K562 (cell line): ENCODE measurements around the gene CDKN2D. TPM values are rescaled to one million over a fixed set of nuclear protein-coding genes. Genes with fewer than 3 reads are reported as not detected.

Source experiments
- CCNT2 ChIP-seq: IDR thresholded peaks from 2 replicates; pipeline ENCODE4 v1.6.1; 2011; ENCODE audit warnings: borderline replicate concordance, low read depth, mild to moderate bottlenecking, moderate library complexity, mixed read lengths, low read length; ENCODE audit not compliant: insufficient read length; ENCODE audit errors: extremely low read depth
- ELF2 ChIP-seq: fragments of 250-450 bp; sonication (Bioruptor Pico); IDR thresholded peaks from 2 replicates; pipeline ENCODE4 v1.5.0; 2021; ENCODE audit warnings: mild to moderate bottlenecking
- FOXK1 ChIP-seq: sonication (generic); formaldehyde crosslinking; IDR thresholded peaks from 2 replicates; pipeline ENCODE4 v1.8.0; 2022; ENCODE audit warnings: missing genetic modification reagents, mild to moderate bottlenecking, borderline replicate concordance
- HNRNPH1 ChIP-seq: fragments of 200-400 bp; formaldehyde crosslinking; optimal IDR thresholded peaks from 2 replicates; pipeline ENCODE3; 2017; ENCODE audit warnings: low read depth, mild to moderate bottlenecking, low read length, moderate library complexity
- NFIX ChIP-seq: fragments of 250-450 bp; sonication (Bioruptor Pico); IDR thresholded peaks from 2 replicates; pipeline ENCODE4 v1.4.0; 2020; ENCODE audit warnings: low read depth, mild to moderate bottlenecking, moderate library complexity
- POLR2G ChIP-seq: fragments of 200-400 bp; formaldehyde crosslinking; IDR thresholded peaks from 2 replicates; pipeline ENCODE4 v1.6.1; 2017; ENCODE audit warnings: low read depth, mild to moderate bottlenecking, antibody characterized with exemption, low read length, moderate library complexity
- RCOR1 ChIP-seq, 2 experiments: IDR thresholded peaks; 2 replicates each; pipeline ENCODE4 v1.6.1; 2012; ENCODE audit warnings: low read depth in 2 of 2, low read length in 2 of 2, borderline replicate concordance in 1 of 2, improper control_type of control experiment in 1 of 2
- RFX7 ChIP-seq: fragments of 250-450 bp; sonication (Bioruptor Pico); IDR thresholded peaks from 2 replicates; pipeline ENCODE4 v1.5.1; 2021; ENCODE audit warnings: mild to moderate bottlenecking
- SMARCA4 ChIP-seq: fragments of 450-650 bp; IDR thresholded peaks from 2 replicates; pipeline ENCODE4 v1.6.1; 2016
- TAF7 ChIP-seq: fragments of 450-650 bp; IDR thresholded peaks from 2 replicates; pipeline ENCODE4 v1.6.1; 2016; ENCODE audit warnings: missing genetic modification characterization, missing compliant biosample characterization
- TRIM28 ChIP-seq: fragments of 450-650 bp; IDR thresholded peaks from 2 replicates; pipeline ENCODE4 v1.6.1; 2017
- ZNF140 ChIP-seq: fragments of 250-450 bp; sonication (Bioruptor Pico); IDR thresholded peaks from 2 replicates; pipeline ENCODE4 v1.8.0; 2021; ENCODE audit warnings: moderate library complexity, mild to moderate bottlenecking, inconsistent platforms
- ZNF184 ChIP-seq: sonication (generic); formaldehyde crosslinking; IDR thresholded peaks from 2 replicates; pipeline ENCODE4 v1.5.0; 2020; ENCODE audit warnings: missing genetic modification reagents
- ZNF212 ChIP-seq: fragments of 450-650 bp; formaldehyde crosslinking; IDR thresholded peaks from 2 replicates; pipeline ENCODE4 v1.4.0; 2020; ENCODE audit warnings: mild to moderate bottlenecking
- ZNF217 ChIP-seq: sonication (generic); formaldehyde crosslinking; IDR thresholded peaks from 2 replicates; pipeline ENCODE4 v1.8.0; 2022; ENCODE audit warnings: mild to moderate bottlenecking, missing genetic modification reagents
- ZNF583 ChIP-seq: fragments of 250-450 bp; sonication (Bioruptor Pico); IDR thresholded peaks from 2 replicates; pipeline ENCODE4 v1.4.0; 2020
- ZNF639 ChIP-seq, 2 experiments: fragments of 200-800 bp in 1 of 2; sonication (Bioruptor generic) in 1 of 2; sonication (generic) in 1 of 2; formaldehyde crosslinking in 1 of 2; IDR thresholded peaks in 1 of 2; conservative IDR thresholded peaks in 1 of 2; 2 replicates each; pipeline versions ENCODE4 v1.5.0 to v1.6.1; 2016 to 2020; ENCODE audit warnings: missing compliant biosample characterization in 1 of 2, missing genetic modification characterization in 1 of 2, missing genetic modification reagents in 1 of 2
- ZNF76 ChIP-seq: fragments of 250-450 bp; sonication (Bioruptor Pico); IDR thresholded peaks from 2 replicates; pipeline ENCODE4 v1.4.0; 2020; ENCODE audit warnings: mild to moderate bottlenecking, moderate library complexity, borderline replicate concordance
- polyA plus RNA-seq, 8 experiments: library from polyadenylated mRNA; depleted of rRNA in 4 of 8; stranded (reverse) in 5 of 8; unstranded in 3 of 8; fragments of >200 nt; fragmentation: Nextera tagmentation in 2 of 8; fragmentation: Illumina TruSeq in 1 of 8; extraction: Ambion mirVana in 2 of 8; extraction: Trizol in 1 of 8; gene quantifications; 2 replicates each; pipeline versions ENCODE4 v1.2.1 to v1.2.3, GENCODE V29; 2011 to 2014; ENCODE audit warnings: inconsistent platforms in 1 of 8, missing spikeins in 1 of 8
- total RNA-seq, 7 experiments: library from RNA; depleted of rRNA in 6 of 7; stranded (reverse); fragments of >200 nt in 6 of 7; fragmentation: Illumina TruSeq in 2 of 7; extraction: Trizol in 2 of 7; gene quantifications; 2 replicates each; pipeline versions ENCODE4 v1.2.1 to v1.2.3, GENCODE V29; 2011 to 2021; ENCODE audit warnings: low replicate concordance in 1 of 7
- TF ChIP-seq, protein P1 (sequence below): fragments of 250-450 bp; sonication (Bioruptor Pico); IDR thresholded peaks from 2 replicates; pipeline ENCODE4 v1.5.0; 2022; ENCODE audit warnings: mild to moderate bottlenecking
- TF ChIP-seq, protein P2 (sequence below): fragments of 250-450 bp; sonication (Bioruptor Pico); IDR thresholded peaks from 2 replicates; pipeline ENCODE4 v1.5.0; 2021
- TF ChIP-seq, protein P3 (sequence below), 3 experiments: fragments of 200-800 bp in 1 of 3; fragments of 250-450 bp in 1 of 3; fragments of 450-650 bp in 1 of 3; sonication (Bioruptor Pico) in 1 of 3; sonication (Bioruptor generic) in 1 of 3; formaldehyde crosslinking in 1 of 3; IDR thresholded peaks; 2 replicates each; pipeline versions ENCODE4 v1.6.1 to v1.8.0; 2016 to 2022; ENCODE audit warnings: mild to moderate bottlenecking in 2 of 3, missing genetic modification characterization in 2 of 3, missing compliant biosample characterization in 1 of 3, moderate library complexity in 1 of 3

CDKN2D gene
- total and polyA plus RNA-seq, 9 of the 15 experiments (the other 6 are each of a cell fraction or from before 2014, with no cell fraction given) = 0.41 to 8.2 (median 3.7) TPM

DNA sequence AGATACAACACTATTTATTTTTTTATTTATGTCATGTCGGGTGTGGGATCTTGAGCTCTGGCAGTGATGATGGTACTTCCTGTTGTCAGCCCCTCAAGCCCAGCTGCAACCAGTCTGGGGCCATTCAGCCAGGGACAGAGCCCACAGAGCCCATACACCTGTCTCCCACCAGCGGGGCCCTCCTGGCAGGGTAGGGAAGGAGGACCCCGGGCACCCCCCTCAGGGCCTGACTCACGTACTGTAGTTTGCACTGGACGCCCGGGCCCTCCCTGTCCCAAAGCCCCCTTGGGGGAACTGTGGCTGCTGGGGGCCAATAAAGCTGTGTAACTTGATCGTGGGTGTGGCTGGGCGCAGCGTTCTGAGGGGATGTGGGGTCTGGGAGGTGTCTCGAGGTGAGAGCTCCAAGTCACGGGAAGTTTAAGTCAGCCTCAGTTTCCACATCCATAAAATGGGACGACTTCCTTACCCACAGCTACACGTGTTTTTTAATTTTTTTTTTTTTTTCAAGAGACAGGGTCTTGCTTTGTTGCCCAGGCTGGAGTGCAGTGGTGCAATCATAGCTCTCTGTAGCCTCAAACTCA, 15.6 kb downstream of the CDKN2D start (continued):
- TF ChIP-seq, protein P1, sequence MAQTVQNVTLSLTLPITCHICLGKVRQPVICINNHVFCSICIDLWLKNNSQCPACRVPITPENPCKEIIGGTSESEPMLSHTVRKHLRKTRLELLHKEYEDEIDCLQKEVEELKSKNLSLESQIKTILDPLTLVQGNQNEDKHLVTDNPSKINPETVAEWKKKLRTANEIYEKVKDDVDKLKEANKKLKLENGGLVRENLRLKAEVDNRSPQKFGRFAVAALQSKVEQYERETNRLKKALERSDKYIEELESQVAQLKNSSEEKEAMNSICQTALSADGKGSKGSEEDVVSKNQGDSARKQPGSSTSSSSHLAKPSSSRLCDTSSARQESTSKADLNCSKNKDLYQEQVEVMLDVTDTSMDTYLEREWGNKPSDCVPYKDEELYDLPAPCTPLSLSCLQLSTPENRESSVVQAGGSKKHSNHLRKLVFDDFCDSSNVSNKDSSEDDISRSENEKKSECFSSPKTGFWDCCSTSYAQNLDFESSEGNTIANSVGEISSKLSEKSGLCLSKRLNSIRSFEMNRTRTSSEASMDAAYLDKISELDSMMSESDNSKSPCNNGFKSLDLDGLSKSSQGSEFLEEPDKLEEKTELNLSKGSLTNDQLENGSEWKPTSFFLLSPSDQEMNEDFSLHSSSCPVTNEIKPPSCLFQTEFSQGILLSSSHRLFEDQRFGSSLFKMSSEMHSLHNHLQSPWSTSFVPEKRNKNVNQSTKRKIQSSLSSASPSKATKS (CRISPR knock-in tag) = no peak
- TF ChIP-seq TRIM28 (no peak), TAF7 (no peak), ZNF217 (CRISPR knock-in tag) (no peak), HNRNPH1 (no peak), RFX7 (no peak), RCOR1 (IDR thresholded peaks at IDR 0.05; ENCODE audit: borderline replicate concordance in 1 of 2, low read depth in 2 of 2, low read length in 2 of 2) (peak in 1 of 2 experiments; percentile 52; a peak in 2 of 4 replicates), ZNF583 (CRISPR knock-in tag) (no peak), ELF2 (no peak), SMARCA4 (no peak), ZNF76 (CRISPR knock-in tag) (no peak), FOXK1 (CRISPR knock-in tag) (no peak), ZNF184 (CRISPR knock-in tag) (no peak), NFIX (CRISPR knock-in tag) (no peak), ZNF140 (CRISPR knock-in tag) (no peak), ZNF212 (no peak), ZNF639 (CRISPR knock-in tag; conservative IDR thresholded peaks at IDR 0.05 in 1 of 2, IDR thresholded peaks at IDR 0.05 in 1 of 2) (no peak), POLR2G (peak; percentile 75), CCNT2 (no peak)
- TF ChIP-seq, protein P2, sequence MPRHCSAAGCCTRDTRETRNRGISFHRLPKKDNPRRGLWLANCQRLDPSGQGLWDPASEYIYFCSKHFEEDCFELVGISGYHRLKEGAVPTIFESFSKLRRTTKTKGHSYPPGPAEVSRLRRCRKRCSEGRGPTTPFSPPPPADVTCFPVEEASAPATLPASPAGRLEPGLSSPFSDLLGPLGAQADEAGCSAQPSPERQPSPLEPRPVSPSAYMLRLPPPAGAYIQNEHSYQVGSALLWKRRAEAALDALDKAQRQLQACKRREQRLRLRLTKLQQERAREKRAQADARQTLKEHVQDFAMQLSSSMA (CRISPR knock-in tag) = no peak
- TF ChIP-seq, protein P3, sequence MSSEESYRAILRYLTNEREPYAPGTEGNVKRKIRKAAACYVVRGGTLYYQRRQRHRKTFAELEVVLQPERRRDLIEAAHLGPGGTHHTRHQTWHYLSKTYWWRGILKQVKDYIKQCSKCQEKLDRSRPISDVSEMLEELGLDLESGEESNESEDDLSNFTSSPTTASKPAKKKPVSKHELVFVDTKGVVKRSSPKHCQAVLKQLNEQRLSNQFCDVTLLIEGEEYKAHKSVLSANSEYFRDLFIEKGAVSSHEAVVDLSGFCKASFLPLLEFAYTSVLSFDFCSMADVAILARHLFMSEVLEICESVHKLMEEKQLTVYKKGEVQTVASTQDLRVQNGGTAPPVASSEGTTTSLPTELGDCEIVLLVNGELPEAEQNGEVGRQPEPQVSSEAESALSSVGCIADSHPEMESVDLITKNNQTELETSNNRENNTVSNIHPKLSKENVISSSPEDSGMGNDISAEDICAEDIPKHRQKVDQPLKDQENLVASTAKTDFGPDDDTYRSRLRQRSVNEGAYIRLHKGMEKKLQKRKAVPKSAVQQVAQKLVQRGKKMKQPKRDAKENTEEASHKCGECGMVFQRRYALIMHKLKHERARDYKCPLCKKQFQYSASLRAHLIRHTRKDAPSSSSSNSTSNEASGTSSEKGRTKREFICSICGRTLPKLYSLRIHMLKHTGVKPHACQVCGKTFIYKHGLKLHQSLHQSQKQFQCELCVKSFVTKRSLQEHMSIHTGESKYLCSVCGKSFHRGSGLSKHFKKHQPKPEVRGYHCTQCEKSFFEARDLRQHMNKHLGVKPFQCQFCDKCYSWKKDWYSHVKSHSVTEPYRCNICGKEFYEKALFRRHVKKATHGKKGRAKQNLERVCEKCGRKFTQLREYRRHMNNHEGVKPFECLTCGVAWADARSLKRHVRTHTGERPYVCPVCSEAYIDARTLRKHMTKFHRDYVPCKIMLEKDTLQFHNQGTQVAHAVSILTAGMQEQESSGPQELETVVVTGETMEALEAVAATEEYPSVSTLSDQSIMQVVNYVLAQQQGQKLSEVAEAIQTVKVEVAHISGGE (CRISPR knock-in tag; IDR thresholded peaks at IDR 0.05) = no peak
